ENCODE measurements around the gene CDK8. TPM values are rescaled to one million over a fixed set of nuclear protein-coding genes. Genes with fewer than 3 reads are reported as not detected.

Gene CDK8
- total RNA-seq, 1 experiment from 2014 or later, result 25.2 TPM

DNA sequence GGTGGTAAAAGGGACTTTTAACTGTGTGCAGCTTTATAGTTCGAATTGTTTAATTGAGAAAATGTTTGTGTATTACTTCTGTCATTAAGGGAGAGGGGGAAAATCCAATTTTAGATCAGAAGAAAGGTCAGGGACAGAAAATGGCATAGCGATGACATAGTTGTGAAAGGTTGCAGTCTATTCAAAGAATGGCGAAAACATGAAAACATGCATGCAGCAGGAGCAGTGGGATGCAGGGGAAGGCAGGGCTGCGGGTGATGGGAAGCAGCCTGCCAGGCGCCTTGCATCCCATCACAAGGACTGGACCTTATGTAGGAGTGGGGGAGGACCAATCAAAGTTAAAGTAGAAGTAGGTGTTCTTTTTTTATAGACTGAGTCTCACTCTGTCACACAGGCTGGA is 125.9 kb downstream of the CDK8 start:
- no peak for DNase-seq (ENCODE audit: extremely low read depth, low read depth)

DNA sequence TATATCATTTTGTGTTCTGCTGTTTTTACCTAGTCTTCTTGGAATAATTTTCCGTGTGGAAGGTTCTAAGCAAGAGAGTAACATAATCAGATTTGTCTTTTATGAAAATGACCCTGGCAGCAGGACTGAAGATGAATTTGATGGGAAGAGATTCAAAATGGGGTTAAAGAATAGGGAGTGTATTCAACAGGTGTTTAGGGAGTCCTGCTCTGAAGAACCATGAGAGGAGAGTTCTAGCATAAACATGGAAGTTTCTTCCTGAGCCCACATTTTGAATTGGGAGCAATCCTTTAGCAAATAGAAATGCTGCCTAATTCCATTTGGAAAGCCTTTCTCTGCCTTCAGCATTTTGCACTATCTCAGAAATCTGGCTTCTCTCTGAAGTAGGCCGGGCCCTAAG is 127.0 kb downstream of the CDK8 start:
- no peak for DNase-seq (ENCODE audit: extremely low read depth, low read depth)

DNA sequence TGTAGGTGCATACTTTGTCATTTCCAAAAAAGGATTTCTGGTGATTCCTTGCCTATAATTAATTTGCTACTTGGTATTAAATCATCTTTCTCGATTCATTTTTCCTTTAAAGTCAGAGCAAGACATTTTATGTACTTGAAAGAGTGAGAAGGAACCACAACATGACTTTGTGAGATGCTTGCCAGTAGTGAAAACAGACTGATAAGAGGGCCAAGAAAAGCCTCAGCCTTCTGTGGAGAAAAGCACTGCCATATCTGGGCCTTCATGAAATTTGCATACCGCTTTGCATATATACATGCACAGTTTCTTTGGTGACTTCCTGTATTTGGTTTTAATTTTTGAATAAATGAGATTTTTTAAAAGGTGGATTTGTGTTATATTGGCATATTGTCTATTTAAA is 128.4 kb downstream of the CDK8 start:
- DNase-seq (ENCODE audit: extremely low read depth, low read depth), result no peak

DNA sequence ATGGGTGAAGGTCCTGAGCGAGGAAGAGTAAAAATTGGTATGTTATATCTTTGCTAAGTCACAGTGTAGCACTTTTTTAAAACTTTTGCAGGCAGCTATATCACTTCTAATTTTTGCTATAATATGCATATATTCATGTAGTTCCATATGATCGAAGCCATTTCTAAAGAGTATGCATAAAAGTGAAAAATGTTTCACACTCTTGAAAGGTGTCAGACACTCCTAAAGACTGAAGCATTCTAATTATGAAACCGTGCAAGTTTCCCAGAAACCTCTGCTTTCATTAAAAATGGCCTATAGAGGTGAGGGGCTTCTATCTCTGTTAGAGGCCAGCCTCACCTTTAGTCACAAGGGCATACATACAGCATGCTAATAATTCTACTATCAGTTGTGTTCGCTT is 128.9 kb downstream of the CDK8 start:
- DNase-seq (ENCODE audit: extremely low read depth, low read depth), result no peak

DNA sequence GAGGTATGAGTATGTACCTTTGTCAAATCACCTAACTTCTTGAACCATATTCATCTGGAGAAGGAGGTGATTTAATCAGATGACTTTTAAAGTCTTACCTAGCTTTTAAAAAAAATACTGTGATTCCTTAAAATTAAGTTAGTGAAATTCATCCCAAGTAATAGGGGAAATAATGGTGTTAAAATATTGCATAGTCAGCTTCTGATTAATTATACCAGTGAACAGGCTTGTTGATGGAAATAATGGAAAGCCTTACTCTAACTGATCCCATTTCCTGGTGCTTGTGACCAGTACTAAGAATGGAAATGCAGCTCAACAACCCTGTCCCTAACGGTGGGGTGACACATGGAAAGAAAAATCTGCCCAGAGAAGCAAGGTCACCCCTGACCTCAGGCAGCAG is 130.7 kb downstream of the CDK8 start:
- no peak for DNase-seq (ENCODE audit: extremely low read depth, low read depth)

DNA sequence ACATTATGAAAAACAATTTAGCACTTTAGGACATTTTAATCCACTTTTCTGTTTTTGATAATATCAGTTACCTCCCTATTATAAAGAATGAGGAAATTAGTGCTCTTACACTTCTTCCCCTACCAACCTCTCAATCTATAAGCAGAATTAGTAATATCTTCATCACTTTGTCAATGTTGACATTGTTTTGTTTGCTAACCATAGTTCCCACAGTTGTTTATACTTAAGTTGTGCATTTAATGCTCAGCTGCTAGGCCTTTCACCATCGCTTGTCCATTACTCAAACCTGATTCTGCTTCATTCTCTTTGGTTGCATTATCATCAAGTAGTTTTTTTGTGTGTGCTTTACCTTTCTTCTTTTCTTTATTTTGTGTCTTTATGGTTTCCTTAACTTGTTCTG is 132.1 kb downstream of the CDK8 start:
- no peak for DNase-seq (ENCODE audit: extremely low read depth, low read depth)

DNA sequence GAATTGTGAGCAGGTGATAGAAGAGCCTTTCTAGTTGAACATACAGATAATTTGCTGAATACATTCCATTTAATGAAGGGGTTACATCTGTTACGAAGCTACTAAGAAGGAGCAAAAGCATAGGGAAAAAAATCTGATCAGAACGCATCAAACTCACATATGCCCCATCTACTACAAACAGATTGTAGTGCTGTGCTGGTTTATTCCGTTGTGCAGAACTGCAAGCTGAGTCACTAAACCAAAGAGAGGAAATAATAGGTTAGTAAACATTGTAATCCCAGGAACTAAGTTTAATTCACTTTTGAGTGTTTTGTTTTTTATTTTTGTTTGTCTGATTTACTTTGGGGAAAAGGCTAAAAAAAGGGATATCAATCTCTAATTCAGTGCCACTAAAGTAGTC is 136.3 kb downstream of the CDK8 start:
- DNase-seq (ENCODE audit: extremely low read depth, low read depth), result no peak

DNA sequence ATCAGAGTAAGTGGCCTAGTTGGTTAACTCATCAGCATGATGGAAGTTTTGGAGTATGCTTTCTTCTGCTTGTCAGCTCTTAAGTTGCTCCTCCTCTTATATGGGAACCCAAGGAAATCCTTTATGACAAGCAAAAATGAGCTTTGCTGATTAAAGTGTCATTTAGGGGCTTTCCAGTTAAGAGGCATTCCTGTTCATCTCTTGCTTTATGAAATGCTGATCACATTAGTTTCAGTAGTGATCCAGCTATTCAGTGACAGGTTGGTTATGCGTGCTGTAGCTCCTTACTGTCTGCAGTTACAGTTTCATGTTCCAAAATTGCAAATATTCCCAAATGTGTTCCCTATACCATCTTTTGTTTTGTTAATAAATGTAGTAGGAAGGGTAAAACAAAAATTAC is 146.6 kb downstream of the CDK8 start:
- DNase-seq (ENCODE audit: extremely low read depth, low read depth), result no peak

DNA sequence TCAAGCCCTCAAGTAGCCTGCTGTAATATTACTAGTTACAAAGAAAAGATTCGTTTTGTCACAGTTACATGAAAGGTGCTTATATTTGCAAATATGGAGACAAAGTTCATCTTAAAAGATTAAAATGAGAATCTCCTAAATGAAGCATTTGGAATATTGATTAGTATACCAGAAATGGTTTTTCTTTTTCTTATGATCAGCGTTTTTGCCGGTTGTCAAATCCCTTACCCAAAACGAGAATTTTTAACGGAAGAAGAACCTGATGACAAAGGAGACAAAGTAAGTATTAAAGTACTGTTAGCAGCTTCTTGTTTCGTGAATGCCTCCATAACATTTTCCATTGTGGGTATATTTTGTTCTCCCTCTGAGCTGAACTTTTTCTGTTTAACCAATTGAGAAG is 147.1 kb downstream of the CDK8 start:
- DNase-seq (ENCODE audit: extremely low read depth, low read depth), result no peak

DNA sequence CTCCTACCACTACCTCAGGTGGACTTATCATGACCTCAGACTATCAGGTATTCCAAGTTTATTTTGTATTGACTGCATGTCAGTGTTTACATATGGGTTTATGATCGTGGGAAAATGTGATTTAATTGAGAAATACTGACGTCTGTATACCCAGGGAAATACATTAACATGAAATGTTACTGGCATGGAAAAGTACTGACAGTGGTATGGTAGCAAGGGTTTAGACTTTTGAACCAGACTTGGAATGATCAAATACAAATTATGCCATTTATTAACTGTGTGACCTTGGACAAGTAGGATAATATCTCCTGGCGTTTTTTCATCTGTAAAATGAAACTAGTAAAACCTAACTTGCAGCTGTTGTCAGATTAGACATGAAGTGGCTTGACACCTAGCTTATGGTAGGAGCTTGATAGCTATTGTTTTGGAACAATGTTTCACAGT is 147.7 kb downstream of the CDK8 start:
- DNase-seq (ENCODE audit: extremely low read depth, low read depth), result no peak

DNA sequence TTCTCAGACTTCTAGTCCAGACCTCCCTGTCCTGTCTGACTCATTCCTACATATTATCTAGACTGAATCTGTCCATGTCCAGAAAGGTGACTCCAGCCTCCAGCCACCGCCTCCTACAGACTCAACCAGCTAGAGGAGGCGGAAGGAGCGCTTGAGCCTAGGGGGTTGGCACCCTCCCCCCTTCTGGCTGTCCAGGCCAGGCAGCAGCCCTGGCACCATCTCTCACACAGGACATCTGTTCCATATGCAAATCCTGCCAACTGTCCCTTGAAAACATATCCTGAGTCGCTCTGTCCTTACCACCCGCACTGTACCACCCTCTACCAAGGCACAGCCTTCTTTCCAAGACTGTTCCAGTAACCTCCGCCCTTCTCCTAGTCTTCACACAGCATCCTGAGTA is 152.9 kb downstream of the CDK8 start:
- no peak for DNase-seq (ENCODE audit: extremely low read depth, low read depth)

DNA sequence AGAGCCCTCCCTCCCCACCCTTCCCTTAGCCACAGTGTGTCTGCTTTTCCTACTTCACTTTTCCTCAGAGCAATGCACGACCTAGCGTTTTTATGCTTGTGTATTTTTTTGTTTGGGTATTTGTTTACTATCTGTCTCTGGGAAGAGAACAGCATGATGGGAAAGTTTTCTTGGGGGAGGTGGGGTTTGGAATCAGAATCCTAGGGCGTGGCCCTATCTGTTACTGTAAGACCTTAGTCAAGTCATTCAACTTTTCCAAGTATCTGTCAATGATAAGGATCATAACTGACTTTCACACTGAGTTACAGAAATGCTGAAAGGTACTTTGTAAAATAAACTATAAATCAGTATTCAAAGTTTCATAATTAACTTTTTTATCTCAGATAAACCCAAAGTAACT is 157.3 kb downstream of the CDK8 start:
- DNase-seq (ENCODE audit: extremely low read depth, low read depth), result no peak

DNA sequence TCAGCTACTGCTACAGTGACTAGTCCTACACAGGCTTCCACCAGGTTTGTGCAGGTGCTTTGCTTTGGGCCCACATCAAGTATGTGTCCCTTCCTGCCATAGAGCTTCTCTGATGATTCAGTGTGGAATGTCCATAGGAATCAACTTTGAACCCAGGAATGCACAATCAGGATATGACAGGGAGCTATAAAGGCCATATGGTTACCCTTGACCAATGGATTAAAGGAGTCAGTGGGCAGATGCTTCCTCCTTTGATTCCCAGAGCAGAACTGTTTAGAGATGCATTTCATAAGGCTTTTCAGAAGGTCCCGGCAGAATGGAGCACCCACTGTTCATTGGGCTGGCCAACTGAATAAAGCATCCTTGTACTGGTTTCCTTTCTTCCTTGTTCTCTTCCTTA is 158.3 kb downstream of the CDK8 start:
- DNase-seq (ENCODE audit: extremely low read depth, low read depth), result no peak

DNA sequence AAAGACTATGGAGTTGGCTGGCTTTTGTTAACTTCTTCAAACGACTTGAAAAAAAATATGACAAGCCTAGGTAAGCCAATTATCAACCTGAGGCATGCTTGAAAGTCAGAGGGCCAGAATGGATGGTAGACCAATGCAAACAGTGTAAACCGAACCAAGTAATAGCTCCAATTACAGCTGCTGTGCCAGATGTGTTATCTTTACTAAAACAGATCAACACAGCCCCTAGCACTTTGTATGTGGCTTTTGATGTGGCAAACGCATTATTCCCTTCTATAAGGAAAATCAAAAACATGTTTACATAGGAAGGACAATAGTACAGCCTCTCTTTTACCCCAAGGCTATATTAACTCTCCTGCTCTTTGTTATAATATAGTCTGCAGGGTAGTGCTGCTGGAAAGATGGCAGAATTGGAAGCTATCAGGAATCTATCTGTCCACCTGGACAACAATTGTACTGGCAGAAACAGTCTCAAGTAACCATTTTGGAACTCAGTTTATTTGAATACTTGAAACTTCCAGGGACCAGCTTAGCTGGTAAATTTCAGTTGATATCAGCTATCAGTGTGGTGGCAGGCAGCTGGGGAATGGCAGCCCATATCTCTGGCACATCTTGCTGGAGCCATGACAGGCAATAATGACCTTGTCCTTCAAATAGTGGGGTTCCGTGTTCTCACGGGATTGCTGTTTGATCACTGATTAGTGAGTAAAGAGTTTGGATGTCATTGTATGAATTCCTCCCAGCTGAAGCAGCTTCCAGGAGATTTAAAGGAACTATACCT is 159.2 kb downstream of the CDK8 start:
- no peak for DNase-seq (ENCODE audit: extremely low read depth, low read depth)

DNA sequence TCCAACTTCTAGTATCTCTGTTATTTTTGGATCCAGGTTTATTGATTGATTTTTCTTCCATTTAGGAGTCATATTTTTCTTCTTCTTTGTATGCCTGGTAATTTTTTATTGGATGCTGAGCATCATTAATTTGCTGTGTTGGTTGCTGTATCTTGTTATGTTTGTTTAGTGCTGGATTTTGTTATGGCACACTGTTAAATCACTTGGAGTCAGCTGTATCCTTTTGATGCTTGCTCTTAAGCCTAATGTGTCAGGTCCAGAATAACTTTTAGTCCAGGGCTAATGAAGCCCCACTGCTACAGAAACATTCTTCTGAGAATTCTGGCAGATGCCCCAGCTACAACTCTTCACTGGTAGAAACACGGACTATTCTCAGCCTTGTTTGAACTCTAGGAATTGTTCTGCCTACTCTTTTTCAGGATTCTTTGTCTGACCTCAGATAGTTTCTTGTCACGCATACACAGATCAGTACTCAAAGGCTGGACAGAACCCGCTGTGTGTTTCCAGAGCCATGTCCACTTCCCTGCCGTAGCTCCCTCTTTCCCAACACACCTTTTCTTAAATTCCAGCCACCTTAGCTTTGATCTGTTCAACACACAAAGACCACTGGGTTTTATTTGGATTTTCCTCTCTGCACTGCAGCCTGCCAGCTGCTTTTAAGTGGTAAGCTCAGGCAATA is 166.5 kb downstream of the CDK8 start:
- no peak for DNase-seq (ENCODE audit: extremely low read depth, low read depth)

DNA sequence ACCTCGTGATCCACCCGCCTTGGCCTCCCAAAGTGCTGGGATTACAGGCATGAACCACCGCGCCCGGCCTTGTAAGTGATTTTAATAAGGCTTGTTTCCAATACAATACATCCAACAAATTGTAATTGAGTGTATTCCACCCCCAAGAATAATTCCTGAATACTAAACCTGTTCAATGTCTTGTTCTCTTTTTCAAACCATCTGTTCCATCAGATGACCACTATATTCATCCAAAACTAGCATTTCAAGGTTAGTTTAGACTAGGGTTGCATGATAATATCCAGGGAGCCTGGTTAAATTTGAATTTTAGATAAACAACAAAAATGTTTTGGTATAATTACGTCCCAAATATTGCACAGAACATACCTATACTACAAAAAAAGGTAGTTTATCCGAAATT is 168.1 kb downstream of the CDK8 start:
- no peak for DNase-seq (ENCODE audit: extremely low read depth, low read depth)

DNA sequence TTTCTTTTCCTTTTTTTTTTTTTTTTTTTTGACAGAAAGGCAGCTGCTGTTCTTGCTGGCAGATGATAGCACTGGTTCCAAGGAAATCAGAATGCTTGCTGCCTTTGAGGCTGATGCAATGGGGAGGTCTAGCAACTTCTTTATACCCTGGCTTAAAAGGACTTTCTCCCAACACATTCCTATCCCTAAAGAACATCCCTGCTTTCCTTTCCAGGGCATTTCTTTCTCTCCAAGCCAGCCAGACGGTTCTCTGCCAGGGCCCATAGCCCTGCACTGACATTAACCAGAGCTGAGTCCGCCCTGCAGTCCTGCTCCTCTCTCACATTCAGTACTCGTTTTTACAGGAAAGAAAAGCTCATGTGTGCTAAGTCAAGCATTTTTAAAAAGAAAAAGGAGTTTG is 169.7 kb downstream of the CDK8 start:
- no peak for DNase-seq (ENCODE audit: extremely low read depth, low read depth)

DNA sequence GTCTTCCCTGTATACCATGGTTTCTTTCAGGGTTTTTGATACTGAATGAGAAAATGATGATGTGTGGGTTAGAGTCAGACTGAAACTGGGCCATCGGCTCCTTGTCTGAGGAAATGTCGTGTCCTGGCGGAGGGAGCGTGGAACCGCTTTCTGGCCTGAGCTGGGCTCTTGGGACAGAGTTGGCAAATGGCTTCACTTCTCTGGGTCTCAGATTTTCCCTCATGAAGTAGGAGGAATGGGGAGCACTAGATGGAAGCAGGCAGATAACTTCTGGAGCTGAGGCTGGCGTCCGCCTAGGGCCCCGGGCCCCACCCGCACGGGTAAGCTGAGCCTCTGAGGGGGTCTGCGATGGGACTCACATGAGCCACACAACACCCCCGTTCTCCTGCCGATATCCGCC is 170.3 kb downstream of the CDK8 start:
- no peak for DNase-seq (ENCODE audit: extremely low read depth, low read depth)

DNA sequence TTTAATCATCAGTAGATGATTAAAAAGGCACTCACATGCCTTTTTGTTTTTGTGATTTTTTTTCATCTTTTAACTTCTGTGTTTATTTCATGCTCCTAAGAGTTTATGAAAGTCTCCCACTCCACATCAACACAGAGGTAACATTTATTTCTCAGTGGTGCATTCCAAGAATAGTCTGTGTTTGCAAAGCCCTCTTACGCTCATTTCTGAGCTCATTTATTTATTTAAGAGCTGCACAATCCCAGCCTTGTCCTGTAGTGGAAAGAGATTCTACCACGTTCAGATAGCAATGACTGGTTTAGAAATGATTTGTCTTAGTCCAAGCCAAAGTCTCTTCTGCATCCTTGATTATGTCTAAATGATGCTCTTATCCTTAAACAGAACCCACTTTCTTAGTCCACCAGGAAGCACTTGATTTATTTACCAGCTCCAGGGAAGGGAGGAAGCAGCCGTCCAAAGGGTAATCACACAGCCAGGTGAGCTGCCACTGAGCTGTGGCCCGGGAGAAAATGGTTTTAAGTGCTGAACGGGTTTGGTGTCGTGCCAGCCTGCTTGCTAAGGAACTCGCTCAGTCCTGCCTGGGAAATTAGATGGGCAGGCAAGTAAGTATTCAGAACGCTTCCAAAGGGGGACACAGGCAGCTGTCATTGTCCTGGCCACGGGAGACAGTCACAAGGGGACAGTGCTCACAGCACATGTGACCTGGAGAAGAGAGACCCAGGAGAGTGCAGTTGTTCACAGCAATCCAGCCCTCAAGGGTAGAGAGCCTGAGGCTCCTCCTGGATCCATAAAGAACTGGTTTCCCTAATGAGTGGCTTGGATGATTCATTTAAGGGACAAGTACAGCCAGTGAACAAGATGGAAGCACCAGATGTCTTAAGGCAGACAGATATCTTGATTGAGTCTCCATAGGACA is 171.8 kb downstream of the CDK8 start:
- DNase-seq (ENCODE audit: extremely low read depth, low read depth), result no peak

DNA sequence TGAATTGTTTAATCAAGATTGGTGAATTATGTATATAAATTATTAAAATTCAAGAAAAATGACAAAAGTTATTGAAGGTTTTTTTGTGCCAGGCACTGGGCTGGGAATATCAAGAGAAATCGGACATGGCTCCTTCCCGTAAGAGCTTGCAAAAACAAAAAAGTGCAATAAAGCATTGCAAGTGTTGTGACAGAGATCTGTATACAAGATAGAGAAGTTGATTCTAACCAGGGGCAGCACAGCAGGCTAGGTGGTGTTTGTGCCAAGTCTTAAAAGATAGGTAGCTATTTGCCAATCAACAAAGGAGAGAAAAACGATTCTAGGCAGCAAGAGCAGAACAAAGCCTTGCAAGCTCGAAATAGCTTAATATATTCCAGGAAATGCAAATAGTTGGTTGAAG is 179.8 kb downstream of the CDK8 start:
- DNase-seq (ENCODE audit: extremely low read depth, low read depth), result no peak

DNA sequence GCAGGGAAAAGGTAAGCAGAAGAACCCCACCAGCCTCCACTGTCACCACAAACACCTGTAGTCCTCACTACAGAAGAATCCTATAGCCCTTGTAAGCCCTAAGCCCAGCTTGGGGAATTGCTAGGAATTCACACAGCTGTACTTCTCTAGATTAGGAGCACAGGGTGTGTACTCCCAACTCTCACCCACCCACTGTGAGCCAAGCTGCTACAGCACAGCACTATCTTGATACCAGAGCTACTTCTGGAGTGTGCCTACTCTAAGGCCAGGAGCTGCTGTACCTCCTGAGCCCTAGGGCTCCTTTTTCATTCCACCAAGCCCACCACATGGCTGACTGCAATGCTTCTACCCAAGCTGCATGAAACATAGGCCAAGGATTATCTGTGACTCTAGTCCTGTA is 181.2 kb downstream of the CDK8 start:
- DNase-seq (ENCODE audit: extremely low read depth, low read depth), result no peak
